ENCODE results near the gene RIOX2. TPM values are rescaled to one million over a fixed set of nuclear protein-coding genes. Genes with fewer than 3 reads are reported as not detected.

RIOX2 gene
- total and polyA plus RNA-seq, 2 of the 8 experiments (the other 6 are each of a cell fraction or from before 2014, with no cell fraction given), result 3.8 to 16.4 TPM

GRCh38 chr3:97932387-97932801 lies 39.8 kb downstream of the RIOX2 start:
- no peaks in the 10 kb centered on the region for H3K4me1 ChIP-seq (replicated peaks in 1 of 4; ENCODE audit: control insufficient read depth in 3 of 4, insufficient read depth in 4 of 4, low read length in 3 of 4)
- no peaks in the 10 kb centered on the region for H3K79me2 ChIP-seq (ENCODE audit: control insufficient read depth in 1 of 2, insufficient read depth in 2 of 2, low read length in 2 of 2)
- no peak for TF ChIP-seq CTBP2 (IDR thresholded peaks at IDR 0.05; ENCODE audit: borderline replicate concordance, insufficient read depth, insufficient read length, low read length)
- TF ChIP-seq BRCA1 (IDR thresholded peaks at IDR 0.05; ENCODE audit: low read depth, low read length), result no peak
- no peak for TF ChIP-seq RNF2 (IDR thresholded peaks at IDR 0.05; ENCODE audit: borderline replicate concordance, low read depth, low read length, missing control alignments, poor library complexity, severe bottlenecking)
- no peak for TF ChIP-seq NANOG (IDR thresholded peaks at IDR 0.05; ENCODE audit: insufficient read depth, low read depth, low read length, poor library complexity, severe bottlenecking)
- no peak for TF ChIP-seq ZNF274 (IDR thresholded peaks at IDR 0.05; ENCODE audit: borderline replicate concordance, extremely low read depth, low read length)
- no peak for TF ChIP-seq TAF1 (IDR thresholded peaks at IDR 0.05; ENCODE audit: low read depth, low read length)
- no peak for TF ChIP-seq ASH2L (IDR thresholded peaks at IDR 0.05; ENCODE audit: low read length)
- no peak for TF ChIP-seq TBP (IDR thresholded peaks at IDR 0.05; ENCODE audit: low read depth, low read length)
- FAIRE-seq, result no peak
- H3K23me2 ChIP-seq (ENCODE audit: low read depth, low read length), result no peaks in the 10 kb centered on the region; the same call in 1 of the 2 replicates
- no peaks in the 10 kb centered on the region for H3K79me1 ChIP-seq (ENCODE audit: low read depth, low read length)
- no peak overlapping the region for H2BK12ac ChIP-seq (ENCODE audit: low read depth, low read length)
- no peak overlapping the region for H2BK5ac ChIP-seq (ENCODE audit: low read depth, low read length)
- no peak overlapping the region for H3K4ac ChIP-seq (replicated peaks; ENCODE audit: insufficient read length, low read depth, low read length)
- no peak overlapping the region for H4K91ac ChIP-seq (replicated peaks; ENCODE audit: insufficient read length, low read length)
- ChIA-PET CTCF (ENCODE audit: partially characterized antibody) (interaction anchor here (0.7 to 1.7 kb wide), 7 partner anchors 9 to 140 kb away, joined by 3 to 6 read pairs (median 3); partner anchors contain the start of gene CRYBG3), POLR2A (ENCODE audit: partially characterized antibody) (interaction anchor here (1.4 kb wide), 1 partner anchor 21 kb away, joined by 3 read pairs; no protein-coding TSS in a partner anchor)
- H4K20me1 ChIP-seq (replicated peaks in 1 of 2; ENCODE audit: control insufficient read depth in 1 of 2, insufficient read depth in 2 of 2, low read length in 2 of 2), result no peaks in the 10 kb centered on the region
- H2BK120ac ChIP-seq (replicated peaks; ENCODE audit: low read depth, low read length), result no peak overlapping the region
- no peak overlapping the region for H3K23ac ChIP-seq (ENCODE audit: insufficient read length)
- WGBS, 2 experiments (ENCODE audit: extremely low coverage in 1 of 2, insufficient coverage in 1 of 2, insufficient read length in 1 of 2, insufficient replicate concordance in 2 of 2, low coverage in 1 of 2, low lambda C conversion rate in 2 of 2, missing lambda C conversion rate in 1 of 2), result 91% methylated on average over 4 of the region's 4 CpGs; no CpG with 5 or more reads in 1 of the 2 experiments
- no peak overlapping the region for H2BK15ac ChIP-seq (ENCODE audit: low read length)
- H3K9ac ChIP-seq (replicated peaks in 1 of 4; ENCODE audit: extremely low read depth in 1 of 4, low read depth in 3 of 4, low read length in 3 of 4), result no peak overlapping the region
- no peak overlapping the region for H2AFZ ChIP-seq (ENCODE audit: low read length)
- DNase-seq (ENCODE audit: low read depth in 1 of 2, low spot score in 2 of 2), result no peak
- H3K4me3 ChIP-seq (ENCODE audit: extremely low read depth in 1 of 4, insufficient read depth in 2 of 4, low read depth in 3 of 4, low read length in 4 of 4), result no peak overlapping the region
- H4K8ac ChIP-seq (ENCODE audit: extremely low read depth, insufficient read depth, low read length), result no peak overlapping the region
- H3K14ac ChIP-seq (ENCODE audit: insufficient read length), result no peak overlapping the region
- H3K27ac ChIP-seq (ENCODE audit: low read depth, low read length), result no peak overlapping the region
- H3K4me2 ChIP-seq (ENCODE audit: insufficient read depth in 1 of 2, low read depth in 2 of 2, low read length in 2 of 2), result no peak overlapping the region
- 0 out of 8 replicates have a peak, but pooled peaks cover 0 to 3% (median 0%) of the 10 kb centered on the region in 4 experiments for H3K36me3 ChIP-seq (ENCODE audit: control insufficient read depth in 2 of 4, insufficient read depth in 4 of 4, low read length in 3 of 4)
- H3K18ac ChIP-seq (ENCODE audit: extremely low read depth, low read length), result no peak overlapping the region
- no peak overlapping the region for H2BK20ac ChIP-seq (ENCODE audit: low read length)
- H3K27me3 ChIP-seq (replicated peaks in 1 of 4; ENCODE audit: control insufficient read depth in 3 of 4, extremely low read depth in 1 of 4, insufficient read depth in 3 of 4, low read length in 3 of 4), result no peaks in the 10 kb centered on the region
- H4K5ac ChIP-seq (ENCODE audit: insufficient read length, low read depth, low read length), result no peak overlapping the region
- no peak overlapping the region for H3K56ac ChIP-seq (replicated peaks; ENCODE audit: insufficient read length, low read depth, low read length)
- no peak overlapping the region for H2AK5ac ChIP-seq (ENCODE audit: low read depth, low read length)
- no peaks in the 10 kb centered on the region for H3K9me3 ChIP-seq (ENCODE audit: insufficient read depth in 2 of 2, low read depth in 1 of 2, low read length in 1 of 2)
